HEK293 (cell line): ENCODE data around the gene ACSL3.

Experiments used
- BCL11A ChIP-seq: fragments of 450-650 bp; formaldehyde crosslinking; IDR thresholded peaks from 2 replicates; pipeline ENCODE4 v1.5.1; 2016; ENCODE audit warnings: low read depth, missing biosample characterization, missing genetic modification characterization
- HIC1 ChIP-seq: fragments of 450-650 bp; formaldehyde crosslinking; IDR thresholded peaks from 2 replicates; pipeline ENCODE4 v1.5.1; 2016; ENCODE audit warnings: missing biosample characterization, missing genetic modification characterization
- IKZF3 ChIP-seq: fragments of 450-650 bp; IDR thresholded peaks from 2 replicates; pipeline ENCODE4 v1.5.0; 2018; ENCODE audit warnings: missing biosample characterization, mild to moderate bottlenecking, missing genetic modification characterization, moderate library complexity
- PRDM1 ChIP-seq: fragments of 450-650 bp; formaldehyde crosslinking; IDR thresholded peaks from 2 replicates; pipeline ENCODE4; 2016; ENCODE audit warnings: missing biosample characterization, missing genetic modification characterization
- PRDM6 ChIP-seq: fragments of 450-650 bp; formaldehyde crosslinking; IDR thresholded peaks from 2 replicates; pipeline ENCODE4 v1.5.1; 2017; ENCODE audit warnings: missing biosample characterization, missing genetic modification characterization
- TRIM28 ChIP-seq: IDR thresholded peaks from 2 replicates; pipeline ENCODE4 v1.6.1; 2011; ENCODE audit warnings: low read length, control low read depth, borderline replicate concordance
- ZBTB1 ChIP-seq: fragments of 450-650 bp; formaldehyde crosslinking; IDR thresholded peaks from 2 replicates; pipeline ENCODE4 v1.5.1; 2016; ENCODE audit warnings: missing biosample characterization, missing genetic modification characterization
- ZBTB48 ChIP-seq: fragments of 450-650 bp; formaldehyde crosslinking; IDR thresholded peaks from 2 replicates; pipeline ENCODE4 v1.5.1; 2016; ENCODE audit warnings: missing biosample characterization, missing genetic modification characterization
- ZFP69B ChIP-seq: fragments of 450-650 bp; formaldehyde crosslinking; IDR thresholded peaks from 2 replicates; pipeline ENCODE4 v1.5.1; 2016; ENCODE audit warnings: missing biosample characterization, missing genetic modification characterization
- ZNF184 ChIP-seq: fragments of 450-650 bp; IDR thresholded peaks from 2 replicates; pipeline ENCODE4 v1.5.1; 2018; ENCODE audit warnings: missing biosample characterization, mild to moderate bottlenecking, missing genetic modification characterization
- ZNF292 ChIP-seq: fragments of 450-650 bp; formaldehyde crosslinking; IDR thresholded peaks from 2 replicates; pipeline ENCODE4 v1.5.1; 2016; ENCODE audit warnings: low read depth, missing biosample characterization, missing genetic modification characterization, borderline replicate concordance
- ZNF626 ChIP-seq: fragments of 450-650 bp; sonication (Bioruptor Pico); formaldehyde crosslinking; IDR thresholded peaks from 2 replicates; pipeline ENCODE4 v1.5.1; 2018; ENCODE audit warnings: missing biosample characterization, missing genetic modification characterization, inconsistent platforms
- ZNF629 ChIP-seq: fragments of 450-650 bp; formaldehyde crosslinking; IDR thresholded peaks from 2 replicates; pipeline ENCODE4 v1.5.1; 2017; ENCODE audit warnings: missing biosample characterization, missing genetic modification characterization
- ZNF654 ChIP-seq: fragments of 450-650 bp; formaldehyde crosslinking; IDR thresholded peaks from 2 replicates; pipeline ENCODE4 v1.5.1; 2016; ENCODE audit warnings: low read depth, missing biosample characterization, missing genetic modification characterization
- ZNF670 ChIP-seq: fragments of 450-650 bp; formaldehyde crosslinking; IDR thresholded peaks from 2 replicates; pipeline ENCODE4 v1.5.1; 2016; ENCODE audit warnings: missing biosample characterization, missing genetic modification characterization, low read depth
- ZNF704 ChIP-seq: fragments of 450-650 bp; formaldehyde crosslinking; IDR thresholded peaks from 2 replicates; pipeline ENCODE4 v1.5.1; 2016; ENCODE audit warnings: missing biosample characterization, missing genetic modification characterization
- ZSCAN16 ChIP-seq: fragments of 450-650 bp; formaldehyde crosslinking; IDR thresholded peaks from 2 replicates; pipeline ENCODE4 v1.5.1; 2016; ENCODE audit warnings: missing biosample characterization, missing genetic modification characterization
- TF ChIP-seq, protein P1 (sequence below): fragments of 450-650 bp; formaldehyde crosslinking; IDR thresholded peaks from 2 replicates; pipeline ENCODE4 v1.5.1; 2016; ENCODE audit warnings: missing biosample characterization, missing genetic modification characterization
- TF ChIP-seq, protein P2 (sequence below): fragments of 450-650 bp; formaldehyde crosslinking; IDR thresholded peaks from 2 replicates; pipeline ENCODE4 v1.5.1; 2016; ENCODE audit warnings: missing biosample characterization, missing genetic modification characterization
- TF ChIP-seq, protein P3 (sequence below): fragments of 450-650 bp; IDR thresholded peaks from 2 replicates; pipeline ENCODE4 v1.5.1; 2018; ENCODE audit warnings: missing biosample characterization, mild to moderate bottlenecking, missing genetic modification characterization
- TF ChIP-seq, protein P4 (sequence below): fragments of 450-650 bp; formaldehyde crosslinking; IDR thresholded peaks from 2 replicates; pipeline ENCODE4 v1.5.1; 2016; ENCODE audit warnings: missing biosample characterization, missing genetic modification characterization, low read depth
- TF ChIP-seq, protein P5 (sequence below): fragments of 450-650 bp; formaldehyde crosslinking; IDR thresholded peaks from 2 replicates; pipeline ENCODE4 v1.5.1; 2016; ENCODE audit warnings: missing biosample characterization, missing genetic modification characterization
- TF ChIP-seq, protein P6 (sequence below): fragments of 450-650 bp; formaldehyde crosslinking; IDR thresholded peaks from 2 replicates; pipeline ENCODE4 v1.5.1; 2016; ENCODE audit warnings: missing biosample characterization, missing genetic modification characterization

ACSL3 gene

GRCh38 chr2:222862909-222863544 lies 2.2 kb downstream of the ACSL3 start (continued):
- TF ChIP-seq, protein P1, sequence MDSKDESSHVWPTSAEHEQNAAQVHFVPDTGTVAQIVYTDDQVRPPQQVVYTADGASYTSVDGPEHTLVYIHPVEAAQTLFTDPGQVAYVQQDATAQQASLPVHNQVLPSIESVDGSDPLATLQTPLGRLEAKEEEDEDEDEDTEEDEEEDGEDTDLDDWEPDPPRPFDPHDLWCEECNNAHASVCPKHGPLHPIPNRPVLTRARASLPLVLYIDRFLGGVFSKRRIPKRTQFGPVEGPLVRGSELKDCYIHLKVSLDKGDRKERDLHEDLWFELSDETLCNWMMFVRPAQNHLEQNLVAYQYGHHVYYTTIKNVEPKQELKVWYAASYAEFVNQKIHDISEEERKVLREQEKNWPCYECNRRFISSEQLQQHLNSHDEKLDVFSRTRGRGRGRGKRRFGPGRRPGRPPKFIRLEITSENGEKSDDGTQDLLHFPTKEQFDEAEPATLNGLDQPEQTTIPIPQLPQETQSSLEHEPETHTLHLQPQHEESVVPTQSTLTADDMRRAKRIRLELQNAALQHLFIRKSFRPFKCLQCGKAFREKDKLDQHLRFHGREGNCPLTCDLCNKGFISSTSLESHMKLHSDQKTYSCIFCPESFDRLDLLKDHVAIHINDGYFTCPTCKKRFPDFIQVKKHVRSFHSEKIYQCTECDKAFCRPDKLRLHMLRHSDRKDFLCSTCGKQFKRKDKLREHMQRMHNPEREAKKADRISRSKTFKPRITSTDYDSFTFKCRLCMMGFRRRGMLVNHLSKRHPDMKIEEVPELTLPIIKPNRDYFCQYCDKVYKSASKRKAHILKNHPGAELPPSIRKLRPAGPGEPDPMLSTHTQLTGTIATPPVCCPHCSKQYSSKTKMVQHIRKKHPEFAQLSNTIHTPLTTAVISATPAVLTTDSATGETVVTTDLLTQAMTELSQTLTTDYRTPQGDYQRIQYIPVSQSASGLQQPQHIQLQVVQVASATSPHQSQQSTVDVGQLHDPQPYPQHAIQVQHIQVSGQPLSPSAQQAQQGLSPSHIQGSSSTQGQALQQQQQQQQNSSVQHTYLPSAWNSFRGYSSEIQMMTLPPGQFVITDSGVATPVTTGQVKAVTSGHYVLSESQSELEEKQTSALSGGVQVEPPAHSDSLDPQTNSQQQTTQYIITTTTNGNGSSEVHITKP (tag by site-specific recombination): no peak
- TF ChIP-seq HIC1 (tag by site-specific recombination) (0 out of 2 replicates have a peak, but pooled peaks have one; percentile 13), ZNF670 (tag by site-specific recombination) (no peak), PRDM6 (tag by site-specific recombination) (peak; percentile 87), ZBTB48 (no peak), ZNF626 (no peak), IKZF3 (peak; percentile 68), ZNF704 (tag by site-specific recombination) (no peak), PRDM1 (tag by site-specific recombination) (no peak), BCL11A (tag by site-specific recombination) (no peak), ZBTB1 (no peak; the same call in 1 of the 2 replicates), ZNF654 (0 out of 2 replicates have a peak, but pooled peaks have one; percentile 3), ZNF629 (tag by site-specific recombination) (peak; percentile 46), ZSCAN16 (0 out of 2 replicates have a peak, but pooled peaks have one; percentile 31), TRIM28 (peak; percentile 70), ZFP69B (tag by site-specific recombination) (no peak), ZNF184 (tag by site-specific recombination) (no peak), ZNF292 (no peak)
- TF ChIP-seq, protein P2, sequence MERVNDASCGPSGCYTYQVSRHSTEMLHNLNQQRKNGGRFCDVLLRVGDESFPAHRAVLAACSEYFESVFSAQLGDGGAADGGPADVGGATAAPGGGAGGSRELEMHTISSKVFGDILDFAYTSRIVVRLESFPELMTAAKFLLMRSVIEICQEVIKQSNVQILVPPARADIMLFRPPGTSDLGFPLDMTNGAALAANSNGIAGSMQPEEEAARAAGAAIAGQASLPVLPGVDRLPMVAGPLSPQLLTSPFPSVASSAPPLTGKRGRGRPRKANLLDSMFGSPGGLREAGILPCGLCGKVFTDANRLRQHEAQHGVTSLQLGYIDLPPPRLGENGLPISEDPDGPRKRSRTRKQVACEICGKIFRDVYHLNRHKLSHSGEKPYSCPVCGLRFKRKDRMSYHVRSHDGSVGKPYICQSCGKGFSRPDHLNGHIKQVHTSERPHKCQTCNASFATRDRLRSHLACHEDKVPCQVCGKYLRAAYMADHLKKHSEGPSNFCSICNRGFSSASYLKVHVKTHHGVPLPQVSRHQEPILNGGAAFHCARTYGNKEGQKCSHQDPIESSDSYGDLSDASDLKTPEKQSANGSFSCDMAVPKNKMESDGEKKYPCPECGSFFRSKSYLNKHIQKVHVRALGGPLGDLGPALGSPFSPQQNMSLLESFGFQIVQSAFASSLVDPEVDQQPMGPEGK (tag by site-specific recombination): no peak
- TF ChIP-seq, protein P3, sequence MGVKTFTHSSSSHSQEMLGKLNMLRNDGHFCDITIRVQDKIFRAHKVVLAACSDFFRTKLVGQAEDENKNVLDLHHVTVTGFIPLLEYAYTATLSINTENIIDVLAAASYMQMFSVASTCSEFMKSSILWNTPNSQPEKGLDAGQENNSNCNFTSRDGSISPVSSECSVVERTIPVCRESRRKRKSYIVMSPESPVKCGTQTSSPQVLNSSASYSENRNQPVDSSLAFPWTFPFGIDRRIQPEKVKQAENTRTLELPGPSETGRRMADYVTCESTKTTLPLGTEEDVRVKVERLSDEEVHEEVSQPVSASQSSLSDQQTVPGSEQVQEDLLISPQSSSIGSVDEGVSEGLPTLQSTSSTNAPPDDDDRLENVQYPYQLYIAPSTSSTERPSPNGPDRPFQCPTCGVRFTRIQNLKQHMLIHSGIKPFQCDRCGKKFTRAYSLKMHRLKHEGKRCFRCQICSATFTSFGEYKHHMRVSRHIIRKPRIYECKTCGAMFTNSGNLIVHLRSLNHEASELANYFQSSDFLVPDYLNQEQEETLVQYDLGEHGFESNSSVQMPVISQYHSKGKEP (tag by site-specific recombination): peak; percentile 89
- TF ChIP-seq, protein P4, sequence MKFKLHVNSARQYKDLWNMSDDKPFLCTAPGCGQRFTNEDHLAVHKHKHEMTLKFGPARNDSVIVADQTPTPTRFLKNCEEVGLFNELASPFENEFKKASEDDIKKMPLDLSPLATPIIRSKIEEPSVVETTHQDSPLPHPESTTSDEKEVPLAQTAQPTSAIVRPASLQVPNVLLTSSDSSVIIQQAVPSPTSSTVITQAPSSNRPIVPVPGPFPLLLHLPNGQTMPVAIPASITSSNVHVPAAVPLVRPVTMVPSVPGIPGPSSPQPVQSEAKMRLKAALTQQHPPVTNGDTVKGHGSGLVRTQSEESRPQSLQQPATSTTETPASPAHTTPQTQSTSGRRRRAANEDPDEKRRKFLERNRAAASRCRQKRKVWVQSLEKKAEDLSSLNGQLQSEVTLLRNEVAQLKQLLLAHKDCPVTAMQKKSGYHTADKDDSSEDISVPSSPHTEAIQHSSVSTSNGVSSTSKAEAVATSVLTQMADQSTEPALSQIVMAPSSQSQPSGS: 0 out of 2 replicates have a peak, but pooled peaks have one; percentile 3
- TF ChIP-seq, protein P5, sequence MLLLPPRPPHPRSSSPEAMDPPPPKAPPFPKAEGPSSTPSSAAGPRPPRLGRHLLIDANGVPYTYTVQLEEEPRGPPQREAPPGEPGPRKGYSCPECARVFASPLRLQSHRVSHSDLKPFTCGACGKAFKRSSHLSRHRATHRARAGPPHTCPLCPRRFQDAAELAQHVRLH (tag by site-specific recombination): no peak
- TF ChIP-seq, protein P6, sequence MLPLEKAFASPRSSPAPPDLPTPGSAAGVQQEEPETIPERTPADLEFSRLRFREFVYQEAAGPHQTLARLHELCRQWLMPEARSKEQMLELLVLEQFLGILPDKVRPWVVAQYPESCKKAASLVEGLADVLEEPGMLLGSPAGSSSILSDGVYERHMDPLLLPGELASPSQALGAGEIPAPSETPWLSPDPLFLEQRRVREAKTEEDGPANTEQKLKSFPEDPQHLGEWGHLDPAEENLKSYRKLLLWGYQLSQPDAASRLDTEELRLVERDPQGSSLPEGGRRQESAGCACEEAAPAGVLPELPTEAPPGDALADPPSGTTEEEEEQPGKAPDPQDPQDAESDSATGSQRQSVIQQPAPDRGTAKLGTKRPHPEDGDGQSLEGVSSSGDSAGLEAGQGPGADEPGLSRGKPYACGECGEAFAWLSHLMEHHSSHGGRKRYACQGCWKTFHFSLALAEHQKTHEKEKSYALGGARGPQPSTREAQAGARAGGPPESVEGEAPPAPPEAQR: no peak
